DND-41 (cell line): ENCODE data around the gene EPN2.

ENCODE experiments used
- ATAC-seq: fragments of 200-7000 bp; cut with Tn5 transposase; 3 replicates; pipeline ENCODE4 v1.9.1; 2021; ENCODE audit warnings: low read depth; ENCODE audit not compliant: insufficient read depth
- DNase-seq: peaks from one replicate; pipeline ENCODE4 v3.0.0-alpha.2; 2020
- H2AFZ ChIP-seq: 2 replicates; pipeline ENCODE4 v1.6.0; 2012; ENCODE audit warnings: low read depth, low read length
- H3K27ac ChIP-seq: 2 replicates; pipeline ENCODE4 v1.5.1; 2012; ENCODE audit warnings: low read length, inconsistent platforms
- H3K27me3 ChIP-seq: fragments of 200-600 bp; sonication (generic); 2 replicates; pipeline ENCODE4 v1.6.0; 2012; ENCODE audit warnings: low read length, mild to moderate bottlenecking, inconsistent platforms; ENCODE audit not compliant: insufficient read depth, poor library complexity
- H3K36me3 ChIP-seq: 2 replicates; pipeline ENCODE4 v1.5.1; 2012; ENCODE audit warnings: low read length, inconsistent platforms; ENCODE audit not compliant: insufficient read depth
- H3K4me1 ChIP-seq: 2 replicates; pipeline ENCODE4 v1.5.1; 2012; ENCODE audit warnings: mild to moderate bottlenecking, low read length; ENCODE audit not compliant: insufficient read depth
- H3K4me2 ChIP-seq: 2 replicates; pipeline ENCODE4 v1.6.0; 2012; ENCODE audit warnings: mild to moderate bottlenecking, moderate library complexity, low read length, inconsistent platforms; ENCODE audit not compliant: insufficient read depth
- H3K4me3 ChIP-seq, 2 experiments: fragments of 200-600 bp in 1 of 2; shearing (Covaris generic) in 1 of 2; 2 replicates each; pipeline ENCODE4 v1.5.1; 2012 to 2016; ENCODE audit warnings: inconsistent platforms in 2 of 2, low read length in 2 of 2, mild to moderate bottlenecking in 2 of 2, low read depth in 1 of 2, moderate library complexity in 1 of 2
- H3K79me2 ChIP-seq: 2 replicates; pipeline ENCODE4 v1.6.0; 2012; ENCODE audit warnings: low read length, inconsistent platforms; ENCODE audit not compliant: insufficient read depth
- H3K9ac ChIP-seq: 2 replicates; pipeline ENCODE4 v1.6.0; 2012; ENCODE audit warnings: low read depth, mild to moderate bottlenecking, inconsistent platforms, low read length, moderate library complexity
- H3K9me3 ChIP-seq: 2 replicates; pipeline ENCODE4 v1.5.1; 2012; ENCODE audit warnings: low read length, moderate library complexity, mild to moderate bottlenecking, inconsistent platforms; ENCODE audit not compliant: insufficient read depth, severe bottlenecking
- H4K20me1 ChIP-seq: 2 replicates; pipeline ENCODE4 v1.6.0; 2012; ENCODE audit warnings: low read length; ENCODE audit not compliant: insufficient read depth
- EZH2 ChIP-seq: IDR thresholded peaks from 3 replicates; pipeline ENCODE4 v1.6.1; 2012; ENCODE audit warnings: borderline replicate concordance, low read depth, mild to moderate bottlenecking, moderate library complexity, low read length, inconsistent platforms; ENCODE audit not compliant: severe bottlenecking
- TF ChIP-seq, protein P1 (sequence below): IDR thresholded peaks from 2 replicates; pipeline ENCODE4 v1.5.1; 2012; ENCODE audit warnings: borderline replicate concordance, low read length, moderate library complexity, mild to moderate bottlenecking; ENCODE audit not compliant: poor library complexity, severe bottlenecking; ENCODE audit errors: extremely low read depth

Gene EPN2

GRCh38 chr17:19366637-19366972 lies 129.4 kb downstream of the EPN2 start:
- no peak overlapping the region for H3K27ac ChIP-seq
- no peak for ATAC-seq
- no peak for DNase-seq
- peaks cover 2% of the 10 kb centered on the region; the same call in 1 of the 2 replicates for H4K20me1 ChIP-seq
- H3K9ac ChIP-seq = no peak overlapping the region
- no peaks in the 10 kb centered on the region for H3K9me3 ChIP-seq
- H3K27me3 ChIP-seq = no peaks in the 10 kb centered on the region
- H3K4me3 ChIP-seq = no peak overlapping the region
- H2AFZ ChIP-seq = no peak overlapping the region
- no peak overlapping the region for H3K4me2 ChIP-seq
- no peaks in the 10 kb centered on the region for H3K79me2 ChIP-seq
- no peaks in the 10 kb centered on the region for H3K36me3 ChIP-seq
- H3K4me1 ChIP-seq = peaks cover 17% of the 10 kb centered on the region
- TF ChIP-seq, protein P1, sequence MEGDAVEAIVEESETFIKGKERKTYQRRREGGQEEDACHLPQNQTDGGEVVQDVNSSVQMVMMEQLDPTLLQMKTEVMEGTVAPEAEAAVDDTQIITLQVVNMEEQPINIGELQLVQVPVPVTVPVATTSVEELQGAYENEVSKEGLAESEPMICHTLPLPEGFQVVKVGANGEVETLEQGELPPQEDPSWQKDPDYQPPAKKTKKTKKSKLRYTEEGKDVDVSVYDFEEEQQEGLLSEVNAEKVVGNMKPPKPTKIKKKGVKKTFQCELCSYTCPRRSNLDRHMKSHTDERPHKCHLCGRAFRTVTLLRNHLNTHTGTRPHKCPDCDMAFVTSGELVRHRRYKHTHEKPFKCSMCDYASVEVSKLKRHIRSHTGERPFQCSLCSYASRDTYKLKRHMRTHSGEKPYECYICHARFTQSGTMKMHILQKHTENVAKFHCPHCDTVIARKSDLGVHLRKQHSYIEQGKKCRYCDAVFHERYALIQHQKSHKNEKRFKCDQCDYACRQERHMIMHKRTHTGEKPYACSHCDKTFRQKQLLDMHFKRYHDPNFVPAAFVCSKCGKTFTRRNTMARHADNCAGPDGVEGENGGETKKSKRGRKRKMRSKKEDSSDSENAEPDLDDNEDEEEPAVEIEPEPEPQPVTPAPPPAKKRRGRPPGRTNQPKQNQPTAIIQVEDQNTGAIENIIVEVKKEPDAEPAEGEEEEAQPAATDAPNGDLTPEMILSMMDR = no peak
- no peak for TF ChIP-seq EZH2

DNA sequence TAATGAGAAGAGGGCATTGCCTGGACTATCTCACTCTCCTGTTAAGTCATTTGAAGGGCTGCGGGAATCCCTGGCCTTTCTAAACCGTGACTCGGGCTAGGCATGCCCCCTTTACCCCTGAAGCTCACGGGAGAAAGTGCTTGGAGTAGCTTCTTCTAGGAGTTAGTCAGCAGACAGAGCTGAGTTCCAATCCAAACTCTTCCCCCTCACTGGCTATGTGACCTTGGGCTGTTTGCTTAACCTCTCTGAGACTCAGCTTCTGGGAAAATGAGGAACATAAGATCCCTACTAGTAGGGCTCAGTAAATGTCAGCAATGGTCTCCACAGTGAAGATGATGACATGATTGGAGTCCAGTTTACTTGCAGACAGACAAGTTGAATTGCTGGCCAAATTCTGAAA lies 131.1 kb downstream of the EPN2 start:
- Histone ChIP-seq H2AFZ (no peak overlapping the region), H3K36me3 (no peaks in the 10 kb centered on the region), H3K4me1 (peaks cover 2% of the 10 kb centered on the region), H3K79me2 (no peaks in the 10 kb centered on the region), H3K27me3 (no peaks in the 10 kb centered on the region), H3K4me3 (no peak overlapping the region), H3K27ac (no peak overlapping the region), H4K20me1 (peaks cover 2% of the 10 kb centered on the region; the same call in 1 of the 2 replicates), H3K9me3 (no peaks in the 10 kb centered on the region), H3K9ac (no peak overlapping the region), H3K4me2 (no peak overlapping the region)
- TF ChIP-seq EZH2 = no peak
- TF ChIP-seq, protein P1 = no peak
- DNase-seq = no peak
- no peak for ATAC-seq

DNA sequence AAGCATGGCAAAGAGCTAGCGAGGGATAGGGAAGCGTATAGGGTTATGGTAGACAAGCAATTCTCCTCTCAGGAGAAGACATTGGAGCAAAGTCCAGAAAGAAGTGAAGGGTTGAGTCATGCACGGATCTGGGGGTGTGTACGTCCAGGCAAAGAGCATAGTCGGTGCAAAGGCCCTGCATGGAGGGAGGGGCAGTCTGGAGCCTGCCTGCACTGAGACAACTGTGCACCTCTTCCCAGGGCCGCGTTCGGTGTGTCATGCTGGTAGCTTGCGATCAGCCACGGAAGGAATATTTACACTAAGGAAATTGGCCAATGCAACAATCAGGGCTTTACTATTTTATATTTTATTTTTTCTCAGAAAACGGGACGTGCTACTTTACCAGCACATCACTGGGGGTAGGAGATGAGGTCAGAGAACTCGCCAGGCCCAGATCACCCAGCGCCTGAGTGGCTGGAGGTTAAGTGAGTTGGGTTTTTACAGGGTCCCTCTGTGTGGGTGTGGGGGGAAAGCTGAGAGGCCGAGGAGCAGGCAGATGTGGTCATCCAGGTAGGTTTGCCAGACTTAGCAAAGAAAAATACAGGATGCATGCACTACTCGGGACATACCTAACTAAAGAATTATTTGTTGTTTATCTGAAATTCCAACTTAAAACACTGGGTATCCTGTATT lies 132.1 kb downstream of the EPN2 start:
- H3K27ac ChIP-seq = no peak overlapping the region
- TF ChIP-seq, protein P1 = no peak
- TF ChIP-seq EZH2 = no peak

GRCh38 chr17:19369846-19370492 lies 132.8 kb downstream of the EPN2 start:
- DNase-seq (no peak), ATAC-seq (no peak)
- Histone ChIP-seq H3K9me3 (no peaks in the 10 kb centered on the region), H3K9ac (no peak overlapping the region), H3K4me1 (no peaks in the 10 kb centered on the region), H3K4me2 (no peak overlapping the region), H3K27ac (no peak overlapping the region), H3K27me3 (no peaks in the 10 kb centered on the region), H2AFZ (no peak overlapping the region), H4K20me1 (peaks cover 2% of the 10 kb centered on the region; the same call in 1 of the 2 replicates), H3K36me3 (no peaks in the 10 kb centered on the region), H3K4me3 (no peak overlapping the region), H3K79me2 (no peaks in the 10 kb centered on the region)
- no peak for TF ChIP-seq EZH2
- TF ChIP-seq, protein P1 = no peak

More for the DNA sequence above, 132.1 kb downstream of the EPN2 start:
- H3K27me3 ChIP-seq = no peaks in the 10 kb centered on the region
- ATAC-seq (no peak), DNase-seq (no peak)
- no peaks in the 10 kb centered on the region for H3K9me3 ChIP-seq
- H2AFZ ChIP-seq = no peak overlapping the region
- H3K36me3 ChIP-seq = no peaks in the 10 kb centered on the region
- no peak overlapping the region for H3K4me2 ChIP-seq
- no peak overlapping the region for H3K9ac ChIP-seq
- H4K20me1 ChIP-seq = peaks cover 2% of the 10 kb centered on the region; the same call in 1 of the 2 replicates
- H3K4me1 ChIP-seq = no peaks in the 10 kb centered on the region
- H3K79me2 ChIP-seq = no peaks in the 10 kb centered on the region
- no peak overlapping the region for H3K4me3 ChIP-seq
